ENCODE data around the gene SLC9A9. TPM values are rescaled to one million over a fixed set of nuclear protein-coding genes. Genes with fewer than 3 reads are reported as not detected.
A peak's percentile ranks its signal among the peaks of the same experiment; 100 is the strongest.

SLC9A9 gene
- total RNA-seq, 1 donor from 2014 or later: 28.4 TPM

- peak; percentile 75 for DNase-seq
Observed at GRCh38 chr3:143597774-143598652, 250.3 kb downstream of the SLC9A9 start.

- no peak for DNase-seq
Observed at GRCh38 chr3:143596957-143597642, 251.2 kb downstream of the SLC9A9 start.

GRCh38 chr3:143595456-143596077, 252.7 kb downstream of the SLC9A9 start:
- no peak for DNase-seq

- DNase-seq: no peak
Observed at GRCh38 chr3:143594206-143594605, 254.1 kb downstream of the SLC9A9 start.

GRCh38 chr3:143590660-143591059, 257.6 kb downstream of the SLC9A9 start:
- no peak for DNase-seq

GRCh38 chr3:143586576-143586975, 261.7 kb downstream of the SLC9A9 start:
- no peak for DNase-seq

GRCh38 chr3:143585720-143586456, 262.4 kb downstream of the SLC9A9 start:
- DNase-seq: no peak

- peak; percentile 57 for DNase-seq
Observed at GRCh38 chr3:143584474-143584873, 263.8 kb downstream of the SLC9A9 start.

- DNase-seq: no peak
Observed at GRCh38 chr3:143581972-143582722, 266.1 kb downstream of the SLC9A9 start.

GRCh38 chr3:143578810-143579435, 269.3 kb downstream of the SLC9A9 start:
- DNase-seq: no peak

- DNase-seq: no peak
Observed at GRCh38 chr3:143576568-143577270, 271.5 kb downstream of the SLC9A9 start.

GRCh38 chr3:143574933-143575332, 273.3 kb downstream of the SLC9A9 start:
- DNase-seq: no peak

- no peak for DNase-seq
Observed at GRCh38 chr3:143573610-143574303, 274.5 kb downstream of the SLC9A9 start.

- no peak for DNase-seq
Observed at GRCh38 chr3:143571548-143571947, 276.7 kb downstream of the SLC9A9 start.

GRCh38 chr3:143567823-143568222, 280.4 kb downstream of the SLC9A9 start:
- DNase-seq: no peak

GRCh38 chr3:143565951-143566350, 282.3 kb downstream of the SLC9A9 start:
- DNase-seq: no peak

- no peak for DNase-seq
Observed at GRCh38 chr3:143563786-143564185, 284.5 kb downstream of the SLC9A9 start.

- no peak for DNase-seq
Observed at GRCh38 chr3:143562789-143563188, 285.5 kb downstream of the SLC9A9 start.

- DNase-seq: no peak
Observed at GRCh38 chr3:143559296-143559695, 289.0 kb downstream of the SLC9A9 start.

GRCh38 chr3:143552851-143553250, 295.4 kb downstream of the SLC9A9 start:
- DNase-seq: peak; percentile 27
